C4-2B (cell line): ENCODE results near the gene LRMDA.

Experiments
- H3K27ac ChIP-seq: fragments of 450-650 bp; 2 replicates; pipeline ENCODE4 v1.5.1; 2017
- CTCF ChIP-seq: fragments of 450-650 bp; conservative IDR thresholded peaks from 2 replicates; pipeline ENCODE4 v1.5.1; 2017; ENCODE audit warnings: mild to moderate bottlenecking
- ZFX ChIP-seq: fragments of 450-650 bp; IDR thresholded peaks from 2 replicates; pipeline ENCODE4 v1.6.1; 2017

Gene LRMDA

DNA sequence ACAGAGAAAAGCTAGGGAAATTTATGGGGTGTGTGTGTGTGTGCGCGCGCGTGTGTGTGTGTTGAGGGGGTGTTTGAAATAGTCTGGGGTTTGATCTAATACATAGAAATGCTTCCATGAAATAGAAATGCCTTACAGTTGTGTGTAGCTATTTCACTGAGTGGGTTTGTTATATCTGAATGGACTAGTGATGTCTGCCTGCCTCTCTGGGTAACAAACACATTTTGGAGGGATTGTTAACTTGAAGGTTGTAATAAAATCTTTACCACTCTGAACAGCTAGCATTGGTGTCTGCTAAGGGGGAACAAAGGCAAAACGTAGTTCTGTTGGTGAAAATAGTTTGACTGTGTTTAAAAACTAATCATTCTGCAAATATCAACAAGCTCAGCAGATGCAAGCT lies 509.3 kb downstream of the LRMDA start:
- no peak overlapping the region for H3K27ac ChIP-seq
- TF ChIP-seq ZFX (no peak), CTCF (no peak)

- H3K27ac ChIP-seq, result no peak overlapping the region
- TF ChIP-seq CTCF (no peak), ZFX (no peak)
These were observed 509.9 kb downstream of the LRMDA start for GRCh38 chr10:75941223-75941801.

DNA sequence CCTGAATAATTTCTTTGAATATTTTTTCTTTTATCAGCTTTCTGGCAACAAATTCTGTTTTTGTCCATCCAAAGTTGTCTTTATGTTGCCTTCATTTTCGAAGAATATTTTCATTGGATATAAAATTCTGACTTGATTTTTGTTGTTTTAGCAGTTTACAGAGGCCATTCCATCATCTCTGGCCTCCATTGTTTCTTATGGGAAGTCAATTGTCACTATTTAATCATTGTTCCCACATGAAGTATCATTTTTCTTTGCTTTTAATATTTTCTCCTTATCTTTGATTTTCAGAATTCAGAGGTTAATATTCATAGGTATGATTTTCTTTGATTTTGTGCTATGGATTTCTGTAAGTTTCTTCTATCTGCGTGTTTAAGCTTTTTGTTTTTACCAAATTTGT lies 512.6 kb downstream of the LRMDA start:
- TF ChIP-seq ZFX (no peak), CTCF (no peak)
- no peak overlapping the region for H3K27ac ChIP-seq

DNA sequence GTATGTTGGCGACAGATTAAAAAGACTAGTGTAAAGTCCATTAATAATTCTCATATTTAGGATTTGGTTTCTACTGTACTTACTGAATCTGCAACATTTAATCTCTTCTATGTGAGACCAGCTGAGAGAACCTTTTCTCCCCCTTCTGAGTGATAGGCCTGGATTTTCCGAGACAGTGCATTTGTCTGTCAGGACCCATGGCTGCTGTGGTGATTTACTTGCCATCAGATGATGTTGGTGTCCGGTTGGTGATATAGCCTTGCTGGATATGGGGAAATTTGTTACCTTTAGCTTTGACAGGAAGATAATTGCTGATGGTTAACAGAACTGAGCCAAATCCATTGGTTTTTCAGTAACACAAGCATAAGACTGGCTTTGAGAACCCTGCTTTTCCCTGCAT lies 517.2 kb downstream of the LRMDA start:
- no peak for TF ChIP-seq ZFX
- no peak for TF ChIP-seq CTCF
- no peak overlapping the region for H3K27ac ChIP-seq

- no peak overlapping the region for H3K27ac ChIP-seq
- no peak for TF ChIP-seq ZFX
- no peak for TF ChIP-seq CTCF
These were observed 518.9 kb downstream of the LRMDA start for GRCh38 chr10:75950307-75950706.

DNA sequence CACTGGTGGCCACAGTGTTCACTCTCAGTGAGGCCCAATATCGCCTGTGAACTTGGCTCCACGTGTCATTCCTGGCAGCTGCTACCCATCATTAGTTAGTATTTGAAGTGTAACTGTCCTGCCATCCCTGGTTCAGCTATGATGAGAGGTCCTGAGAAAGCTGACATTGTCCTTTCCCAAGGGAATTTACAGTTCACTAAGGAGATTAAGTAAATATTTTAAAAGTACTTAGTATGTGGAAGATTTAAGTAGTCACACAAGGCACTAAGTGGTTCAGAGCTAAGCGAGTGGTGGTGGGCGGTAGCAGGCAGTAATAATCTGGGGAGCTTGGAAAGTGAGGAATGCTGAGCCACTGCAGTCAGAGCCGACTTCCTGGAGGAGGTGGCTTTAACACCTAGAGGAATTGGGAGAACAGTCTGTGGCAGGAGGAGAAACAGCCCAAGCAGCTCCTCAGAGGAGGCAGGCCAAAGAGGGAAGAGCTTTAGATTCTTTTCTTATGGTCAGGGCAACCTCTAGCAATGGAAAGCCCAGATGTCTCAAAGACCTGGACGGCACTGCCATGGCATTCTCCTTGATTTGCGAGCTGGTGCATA lies 519.7 kb downstream of the LRMDA start:
- TF ChIP-seq ZFX (no peak), CTCF (no peak)
- no peak overlapping the region for H3K27ac ChIP-seq

DNA sequence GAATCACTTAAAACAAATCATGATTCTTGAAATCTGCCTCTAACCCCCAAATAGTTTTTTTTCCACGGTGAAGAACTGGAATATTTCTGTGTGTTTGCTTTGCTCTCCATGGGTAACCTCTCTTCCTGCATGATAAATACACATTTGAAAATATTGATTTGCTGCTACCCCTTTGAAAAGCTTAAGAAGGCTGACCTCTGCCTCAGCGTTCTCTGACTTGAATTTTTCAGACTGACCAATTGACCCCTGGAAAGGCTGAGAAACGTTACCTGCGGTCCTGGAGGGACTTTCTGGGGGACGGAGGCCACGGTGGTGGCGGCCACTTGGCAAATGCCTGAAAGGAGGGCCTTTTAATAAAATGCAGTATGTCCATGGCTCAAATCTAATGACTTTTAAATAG lies 520.2 kb downstream of the LRMDA start:
- no peak for TF ChIP-seq CTCF
- no peak for TF ChIP-seq ZFX

More for the DNA sequence above, 520.2 kb downstream of the LRMDA start:
- H3K27ac ChIP-seq, result no peak overlapping the region
